ENCODE results near the gene HTR2B.

DNA sequence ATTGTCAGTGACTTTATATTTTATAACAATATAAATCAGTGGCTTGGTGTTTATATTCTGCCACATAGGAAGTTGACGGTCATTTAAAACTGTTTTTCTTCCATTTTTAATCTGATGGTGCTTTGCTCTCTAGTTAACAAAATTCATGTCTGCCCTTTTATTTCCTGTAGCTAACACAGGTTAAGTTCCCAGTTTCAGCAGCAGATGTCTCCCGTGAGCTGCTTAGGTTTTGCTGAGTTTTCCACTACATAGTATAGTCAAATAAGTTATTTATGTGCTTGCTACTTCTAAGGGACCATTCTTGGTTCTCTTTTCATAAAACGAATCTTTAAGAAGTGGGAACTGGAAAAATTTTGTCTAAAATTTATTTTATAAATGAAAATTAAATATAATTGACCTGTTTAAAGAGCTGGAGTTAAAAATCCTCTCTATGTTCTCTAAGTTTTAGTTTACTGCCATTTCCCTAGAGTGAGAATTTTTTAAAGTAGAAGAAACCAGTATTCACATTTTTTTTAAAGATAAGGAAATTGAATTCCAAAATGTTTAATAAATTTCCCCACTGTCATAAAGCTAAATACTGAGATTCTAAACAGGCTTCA is 20.6 kb downstream of the HTR2B start:
- no peak for TF ChIP-seq EZH2 (IDR thresholded peaks at IDR 0.05; ENCODE audit: low read length, missing control alignments)
- TF ChIP-seq, protein P1, sequence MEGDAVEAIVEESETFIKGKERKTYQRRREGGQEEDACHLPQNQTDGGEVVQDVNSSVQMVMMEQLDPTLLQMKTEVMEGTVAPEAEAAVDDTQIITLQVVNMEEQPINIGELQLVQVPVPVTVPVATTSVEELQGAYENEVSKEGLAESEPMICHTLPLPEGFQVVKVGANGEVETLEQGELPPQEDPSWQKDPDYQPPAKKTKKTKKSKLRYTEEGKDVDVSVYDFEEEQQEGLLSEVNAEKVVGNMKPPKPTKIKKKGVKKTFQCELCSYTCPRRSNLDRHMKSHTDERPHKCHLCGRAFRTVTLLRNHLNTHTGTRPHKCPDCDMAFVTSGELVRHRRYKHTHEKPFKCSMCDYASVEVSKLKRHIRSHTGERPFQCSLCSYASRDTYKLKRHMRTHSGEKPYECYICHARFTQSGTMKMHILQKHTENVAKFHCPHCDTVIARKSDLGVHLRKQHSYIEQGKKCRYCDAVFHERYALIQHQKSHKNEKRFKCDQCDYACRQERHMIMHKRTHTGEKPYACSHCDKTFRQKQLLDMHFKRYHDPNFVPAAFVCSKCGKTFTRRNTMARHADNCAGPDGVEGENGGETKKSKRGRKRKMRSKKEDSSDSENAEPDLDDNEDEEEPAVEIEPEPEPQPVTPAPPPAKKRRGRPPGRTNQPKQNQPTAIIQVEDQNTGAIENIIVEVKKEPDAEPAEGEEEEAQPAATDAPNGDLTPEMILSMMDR (conservative IDR thresholded peaks at IDR 0.05 in 1 of 2, IDR thresholded peaks at IDR 0.05 in 1 of 2; ENCODE audit: low read depth in 1 of 2, low read length in 2 of 2) = peak; percentile 90 to 91

Data from fibroblast of lung (primary cell).